Aorta (tissue), 5 donors: Measurements from ENCODE around the gene TUT1. TPM values are rescaled to one million over a fixed set of nuclear protein-coding genes. Genes with fewer than 3 reads are reported as not detected.

Source experiments
- ATAC-seq: fragments of 200-7000 bp; cut with Tn5 transposase; one replicate; pipeline ENCODE4 v1.9.1; 2022; ENCODE audit warnings: moderate library complexity; ENCODE audit not compliant: low FRiP score
- DNase-seq, 2 donors: peaks; one replicate each; pipeline ENCODE4 v3.0.0-alpha.2; 2020
- H3K27ac ChIP-seq, 2 donors: one replicate each; pipeline ENCODE4 v1.5.1; 2013; ENCODE audit warnings: low read length in 2 of 2, mild to moderate bottlenecking in 2 of 2, moderate library complexity in 2 of 2, control low read depth in 1 of 2, inconsistent platforms in 1 of 2, low read depth in 1 of 2
- H3K27me3 ChIP-seq, 2 donors: one replicate each; pipeline ENCODE4 v1.6.1; 2013; ENCODE audit warnings: control low read depth in 1 of 2, low read length in 1 of 2, mild to moderate bottlenecking in 1 of 2, moderate library complexity in 1 of 2; ENCODE audit not compliant: insufficient read depth in 2 of 2, control insufficient read depth in 1 of 2
- H3K36me3 ChIP-seq, 2 donors: one replicate each; pipeline ENCODE4 v1.6.1; 2013; ENCODE audit warnings: control low read depth in 1 of 2, low read length in 1 of 2, mild to moderate bottlenecking in 1 of 2; ENCODE audit not compliant: insufficient read depth in 2 of 2, control insufficient read depth in 1 of 2
- H3K4me1 ChIP-seq, 2 donors: one replicate each; pipeline ENCODE4 v1.6.1; 2013; ENCODE audit warnings: low read length in 2 of 2, control low read depth in 1 of 2, mild to moderate bottlenecking in 1 of 2, moderate library complexity in 1 of 2; ENCODE audit not compliant: insufficient read depth in 2 of 2, control insufficient read depth in 1 of 2
- H3K4me3 ChIP-seq, 2 donors: one replicate each; pipeline ENCODE4 v1.5.1; 2013; ENCODE audit warnings: low read length in 2 of 2, control low read depth in 1 of 2, mild to moderate bottlenecking in 1 of 2
- H3K9me3 ChIP-seq: one replicate; pipeline ENCODE4 v1.6.1; 2013; ENCODE audit warnings: mild to moderate bottlenecking, low read length; ENCODE audit not compliant: control insufficient read depth
- WGBS, 2 donors: extraction: QIAGEN DNeasy Blood & Tissue Kit; methylation state at CpG; one replicate each; pipeline ENCODE4 v1.1.7; 2013; 5-methylcytosine and 5-hydroxymethylcytosine counted together
- intact Hi-C, 2 donors: fragments of 100-400 bp; cut with DNase I; formaldehyde crosslinking; loops; one replicate each; pipeline versions ENCODE4 v1.14.2 to v1.15.0; 2022
- polyA plus RNA-seq, 2 donors: library from polyadenylated mRNA; stranded (reverse); fragments of 200-250 nt; gene quantifications; one replicate each; pipeline ENCODE4 v1.2.3, GENCODE V29; 2013
- total RNA-seq, 2 donors: library from RNA; stranded (reverse); fragmentation: NEBNext Ultra II Directional; extraction: Animal tissue kit (Norgen Biotek cat#: 25700); gene quantifications; one replicate each; pipeline ENCODE4 v1.2.1, GENCODE V29; 2021
- donor health status: healthy with polysubstance abuse.
- donor health status: Bipolar disorder and iron deficiency.
- donor health status: DM: no; HTN: no; CAD: no.
- donor health status: DM: no; HTN: no; CAD: no.
- donor health status: DM: yes; HTN: yes; CAD: no.

The TUT1 gene
- total and polyA plus RNA-seq, 4 donors = 1.6 to 14.9 (median 12.8) TPM

DNA sequence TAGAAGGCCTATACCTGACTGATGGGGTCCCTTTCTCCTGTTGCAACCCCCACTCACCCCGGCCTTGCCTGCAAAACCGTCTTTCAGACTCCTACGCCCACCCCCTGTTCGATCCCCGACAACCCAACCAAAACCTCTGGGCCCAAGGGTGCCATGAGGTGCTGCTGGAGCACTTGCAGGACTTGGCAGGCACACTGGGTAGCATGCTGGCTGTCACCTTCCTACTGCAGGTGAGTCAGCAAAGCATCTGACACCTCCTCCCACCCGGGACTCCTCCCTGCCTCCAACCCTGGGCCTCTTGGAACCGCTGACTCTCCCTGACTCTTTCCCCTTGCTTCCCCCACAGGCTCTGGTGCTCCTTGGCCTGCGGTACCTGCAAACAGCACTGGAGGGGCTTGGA is 23.0 kb upstream of the TUT1 start:
- intact Hi-C loops = no loop called here
- Histone ChIP-seq H3K27me3 (no peaks in the 10 kb centered on the region), H3K27ac (no peak overlapping the region), H3K4me3 (no peak overlapping the region), H3K4me1 (no peaks in the 10 kb centered on the region), H3K9me3 (no peaks in the 10 kb centered on the region), H3K36me3 (no peaks in the 10 kb centered on the region)
- ATAC-seq (no peak), DNase-seq (no peak)
- 75% methylated on average over 8 of the region's 8 CpGs for WGBS, 2 donors

DNA sequence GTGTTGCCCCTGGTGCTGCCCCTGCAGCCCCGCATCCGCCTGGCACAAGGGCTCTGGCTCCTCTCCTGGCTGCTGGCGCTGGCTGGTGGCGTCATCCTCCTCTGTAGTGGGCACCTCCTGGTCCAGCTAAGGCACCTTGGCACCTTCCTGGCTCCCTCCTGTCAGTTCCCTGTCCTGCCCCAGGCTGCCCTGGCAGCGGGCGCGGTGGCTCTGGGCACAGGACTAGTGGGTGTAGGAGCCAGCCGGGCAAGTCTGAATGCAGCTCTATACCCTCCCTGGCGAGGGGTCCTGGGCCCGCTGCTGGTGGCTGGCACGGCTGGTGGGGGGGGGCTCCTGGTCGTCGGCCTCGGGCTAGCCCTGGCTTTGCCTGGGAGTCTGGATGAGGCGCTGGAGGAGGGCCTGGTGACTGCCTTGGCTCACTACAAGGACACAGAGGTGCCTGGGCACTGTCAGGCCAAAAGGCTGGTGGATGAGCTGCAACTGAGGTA is 22.0 kb upstream of the TUT1 start:
- peak overlapping the region; percentile 37 to 68 for H3K27ac ChIP-seq
- intact Hi-C loops = no loop called here
- H3K36me3 ChIP-seq = no peaks in the 10 kb centered on the region
- no peak overlapping the region for H3K4me3 ChIP-seq
- no peaks in the 10 kb centered on the region for H3K9me3 ChIP-seq
- WGBS, 2 donors = 13 to 15% methylated on average over 15 of the region's 15 CpGs
- DNase-seq = no peak
- H3K27me3 ChIP-seq = no peaks in the 10 kb centered on the region
- H3K4me1 ChIP-seq = no peaks in the 10 kb centered on the region
- ATAC-seq = no peak

DNA sequence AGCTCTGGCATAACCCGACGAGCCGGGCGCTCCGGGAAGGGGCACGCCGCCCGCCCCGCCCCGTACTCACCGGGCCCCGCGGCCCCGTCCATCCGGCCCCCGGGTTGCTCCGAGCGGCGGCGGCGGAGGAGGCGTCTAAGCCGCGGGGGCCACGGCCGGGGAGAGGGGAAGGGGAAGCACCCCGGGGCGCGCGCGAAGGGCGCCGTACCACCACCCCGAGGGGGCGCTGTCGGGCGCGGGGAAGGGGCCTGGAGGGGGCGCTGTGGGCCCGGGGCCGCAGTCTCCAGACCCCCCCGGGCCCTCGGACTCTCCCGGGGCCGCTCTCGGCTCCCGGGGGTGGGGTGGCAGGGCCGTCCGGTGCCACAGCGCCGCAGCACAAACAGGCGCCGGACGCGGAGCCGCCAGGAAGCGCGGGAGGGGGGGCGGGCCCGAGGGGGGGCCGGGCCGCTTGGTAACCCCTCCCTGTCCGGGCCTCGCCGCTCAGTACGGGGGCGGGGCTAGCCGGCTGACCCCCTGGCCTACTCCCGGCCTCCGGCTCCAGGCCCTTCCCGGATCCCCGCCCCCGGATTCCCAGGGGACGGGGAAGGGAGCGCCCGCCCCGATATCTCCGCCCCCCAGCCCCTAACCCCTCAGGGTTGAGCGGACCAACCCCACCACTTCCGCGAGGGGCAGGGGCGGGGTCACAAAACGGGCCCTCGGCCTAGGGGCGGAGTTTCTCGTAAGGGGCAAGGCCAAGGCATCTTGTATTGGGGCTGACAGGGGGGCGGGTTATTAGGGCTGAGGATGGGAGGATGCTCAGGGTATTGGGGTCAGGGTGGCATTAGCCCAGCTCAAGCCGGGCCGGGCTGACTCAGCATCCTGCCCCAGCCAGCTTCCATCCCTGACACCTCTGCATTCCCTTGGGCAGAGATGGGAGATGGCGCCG is 21.3 kb upstream of the TUT1 start, which contains the start of the genes EML3 and ROM1:
Gene EML3 (minus strand): TSS at position 410 of the 925 bp plus-strand sequence. CDS start 318 bp downstream, at position 92.
Gene ROM1 (plus strand): TSS at position 892 of the 925 bp plus-strand sequence. CDS start 25 bp downstream, at position 917.
- 1% methylated on average over 33 to 91 of the region's 91 CpGs for WGBS, 2 donors
- intact Hi-C loops = no loop called here

DNA sequence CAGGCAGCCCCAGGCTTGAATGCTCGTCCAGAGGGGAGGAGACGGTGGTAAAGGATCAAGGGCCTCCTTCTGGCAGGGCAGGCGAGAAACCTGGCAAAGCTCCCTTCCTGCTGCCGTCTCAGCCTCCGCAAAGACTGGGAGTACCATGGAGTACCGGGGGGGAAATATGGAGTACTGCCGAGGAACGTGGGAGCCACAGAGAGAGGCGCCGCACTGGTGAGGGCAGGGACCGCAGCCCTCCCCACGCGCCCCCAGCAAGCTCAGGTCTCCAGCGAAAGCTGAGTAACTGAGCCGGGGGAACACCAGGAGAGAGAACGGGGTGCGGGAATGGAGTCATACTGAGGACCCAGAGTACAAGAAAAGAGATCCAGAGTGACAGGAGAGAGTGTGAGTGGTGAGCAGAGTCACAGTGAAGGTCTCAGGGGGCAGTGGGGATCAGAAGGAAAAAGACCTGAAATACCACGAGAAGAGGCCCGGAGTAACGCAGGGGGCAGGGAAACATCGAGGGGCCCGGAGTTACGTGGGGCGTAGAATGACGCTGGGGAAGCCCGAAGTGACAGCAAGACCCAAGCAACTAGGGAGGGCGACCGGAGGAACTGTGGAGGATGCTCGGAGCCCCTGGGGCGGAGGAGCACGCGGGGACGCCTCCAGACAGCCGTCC is 20.5 kb upstream of the TUT1 start:
- Histone ChIP-seq H3K9me3 (no peaks in the 10 kb centered on the region), H3K4me3 (peak overlapping the region; percentile 65 to 76), H3K4me1 (no peaks in the 10 kb centered on the region), H3K27ac (peak overlapping the region; percentile 76 to 80), H3K36me3 (peaks cover 0 to 2% of the 10 kb centered on the region in 2 donors), H3K27me3 (no peaks in the 10 kb centered on the region)
- intact Hi-C loops = no loop called here
- DNase-seq = peak; percentile 81 to 82
- ATAC-seq = peak; percentile 17
- WGBS, 2 donors = 0% methylated on average over 32 to 34 of the region's 34 CpGs

More for the DNA sequence above, 21.3 kb upstream of the TUT1 start, which contains the start of the genes EML3 and ROM1:
- ATAC-seq = peak; percentile 91
- Histone ChIP-seq H3K36me3 (peaks cover 0 to 2% of the 10 kb centered on the region in 2 donors), H3K27me3 (no peaks in the 10 kb centered on the region), H3K27ac (peak within 1 kb of the TSS; percentile 76 to 80), H3K4me3 (peak within 1 kb of the TSS; percentile 65 to 76), H3K4me1 (no peaks in the 10 kb centered on the region), H3K9me3 (no peaks in the 10 kb centered on the region)
- peak; percentile 95 to 97 for DNase-seq

DNA sequence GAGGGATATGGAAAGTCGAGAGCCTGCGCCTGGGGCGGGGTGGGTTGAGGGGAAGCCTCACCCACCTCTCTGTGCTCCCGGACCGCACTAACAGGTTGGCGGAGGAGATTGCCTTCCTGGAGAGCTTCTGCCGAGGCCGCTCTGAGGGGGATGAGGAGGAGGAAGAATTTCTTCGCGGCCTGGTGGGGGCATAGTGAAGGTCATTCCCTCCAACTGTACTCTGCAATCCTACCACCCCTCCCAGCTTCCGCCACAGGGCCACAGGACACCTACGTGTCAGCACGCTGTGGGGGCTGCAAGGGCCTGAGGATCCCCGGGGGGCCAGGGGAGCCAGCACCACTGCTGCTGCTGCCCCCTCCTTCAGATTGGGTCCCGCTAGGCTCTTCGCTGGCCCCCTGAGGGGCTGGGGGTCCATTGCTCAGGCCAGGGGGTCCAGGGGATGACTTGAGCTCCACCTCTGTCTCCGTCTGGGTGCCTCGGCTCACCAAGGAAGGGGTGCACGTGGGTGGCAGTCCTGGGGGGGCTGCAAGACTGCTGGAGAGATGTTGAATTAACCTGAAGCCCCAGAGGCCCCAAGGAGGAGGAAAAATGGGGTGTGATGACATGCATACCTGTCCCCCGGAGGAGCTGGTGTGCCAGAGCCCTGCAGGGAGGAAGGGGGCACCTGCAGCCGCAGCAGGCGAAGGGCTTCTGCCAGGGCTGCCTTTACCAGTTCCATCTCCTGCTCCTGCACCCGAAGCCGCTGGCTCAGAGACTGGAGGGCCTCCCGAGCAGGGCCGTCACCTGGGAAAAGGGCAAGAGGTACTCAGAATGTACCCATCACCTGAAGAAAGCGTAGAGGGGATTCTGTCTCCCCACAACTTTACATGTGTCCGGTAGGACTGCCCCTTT is 19.7 kb upstream of the TUT1 start:
- no peak for DNase-seq
- Histone ChIP-seq H3K4me1 (no peaks in the 10 kb centered on the region), H3K4me3 (peak overlapping the region; percentile 65 to 76), H3K27ac (peak overlapping the region in 1 of 2 donors; percentile 28), H3K9me3 (no peaks in the 10 kb centered on the region), H3K36me3 (peaks cover 0 to 2% of the 10 kb centered on the region in 2 donors), H3K27me3 (no peaks in the 10 kb centered on the region)
- intact Hi-C loops = no loop called here
- 64 to 71% methylated on average over 27 to 28 of the region's 28 CpGs for WGBS, 2 donors
- ATAC-seq = no peak

DNA sequence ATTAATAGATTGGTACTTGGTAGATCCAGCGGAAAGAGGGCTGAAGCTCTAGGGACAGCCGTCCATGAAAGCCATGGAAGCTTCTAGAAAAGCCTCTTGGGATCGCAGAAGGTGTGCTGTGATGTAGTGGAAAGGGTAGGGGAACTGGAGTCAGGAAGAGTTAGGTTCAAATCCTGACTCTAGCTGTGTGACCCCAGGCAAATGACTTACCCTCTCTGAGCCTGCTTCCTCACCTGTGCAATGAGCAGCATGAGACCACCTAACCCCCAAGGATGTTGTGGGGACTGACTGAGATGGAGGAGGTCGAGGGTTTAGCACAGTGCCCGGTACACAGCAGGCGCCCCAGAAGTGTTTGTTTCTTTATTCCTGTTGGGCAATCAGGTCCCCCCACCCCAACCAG is 19.1 kb upstream of the TUT1 start:
- H3K27ac ChIP-seq = no peak overlapping the region
- no peak overlapping the region for H3K4me3 ChIP-seq
- peaks cover 0 to 2% of the 10 kb centered on the region in 2 donors for H3K36me3 ChIP-seq
- no peaks in the 10 kb centered on the region for H3K4me1 ChIP-seq
- no peak for ATAC-seq
- 91 to 92% methylated on average over 6 of the region's 6 CpGs for WGBS, 2 donors
- no peaks in the 10 kb centered on the region for H3K9me3 ChIP-seq
- H3K27me3 ChIP-seq = no peaks in the 10 kb centered on the region
- intact Hi-C loops = no loop called here
- DNase-seq = no peak

DNA sequence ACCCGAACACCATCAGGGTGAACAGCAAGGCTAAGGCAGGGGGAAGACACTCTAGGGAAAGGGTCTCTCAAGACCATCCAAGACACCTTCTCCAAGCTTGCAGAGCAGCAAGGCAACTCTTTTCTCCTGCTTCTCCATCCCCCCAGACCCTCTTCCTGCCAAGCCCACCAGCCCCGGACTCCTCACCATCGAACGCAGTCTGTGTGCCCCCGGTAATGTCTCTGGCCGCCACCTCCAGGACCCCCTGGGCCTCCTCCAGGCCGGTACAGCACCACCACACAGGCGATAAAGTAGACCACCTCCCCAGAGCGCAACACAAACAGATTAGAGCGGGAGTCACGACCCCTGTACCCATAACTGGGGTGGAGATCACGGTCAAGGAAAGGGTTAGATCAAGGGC is 17.5 kb upstream of the TUT1 start:
- ATAC-seq (no peak), DNase-seq (no peak)
- Histone ChIP-seq H3K4me1 (no peaks in the 10 kb centered on the region), H3K36me3 (peaks cover 0 to 2% of the 10 kb centered on the region in 2 donors), H3K9me3 (no peaks in the 10 kb centered on the region), H3K4me3 (no peak overlapping the region), H3K27me3 (no peaks in the 10 kb centered on the region), H3K27ac (no peak overlapping the region)
- intact Hi-C loops = no loop called here
- WGBS, 2 donors = 87% methylated on average over 12 of the region's 12 CpGs

DNA sequence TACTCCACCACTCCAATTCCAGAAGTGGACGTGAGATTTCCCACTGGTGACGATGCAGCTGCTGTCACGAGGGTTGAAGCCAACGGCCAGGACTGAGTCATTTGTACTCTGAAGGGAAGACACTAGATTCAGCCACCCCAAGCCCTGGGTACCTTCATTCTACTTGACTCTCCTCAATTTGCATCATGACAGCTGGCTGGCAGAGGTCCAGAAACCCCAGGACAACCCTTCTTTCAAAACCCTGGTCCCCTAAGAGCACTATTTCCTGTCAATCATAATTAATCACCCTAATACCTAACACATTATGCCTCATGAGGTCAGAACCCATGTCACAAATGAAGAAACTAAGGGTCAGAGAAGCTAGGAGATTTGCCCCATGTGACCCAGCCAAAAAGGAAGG is 16.4 kb upstream of the TUT1 start:
- H3K4me1 ChIP-seq = no peaks in the 10 kb centered on the region
- intact Hi-C loops = no loop called here
- no peaks in the 10 kb centered on the region for H3K9me3 ChIP-seq
- H3K27ac ChIP-seq = no peak overlapping the region
- ATAC-seq (no peak), DNase-seq (no peak)
- 79 to 87% methylated on average over 4 of the region's 4 CpGs for WGBS, 2 donors
- H3K27me3 ChIP-seq = no peaks in the 10 kb centered on the region
- H3K36me3 ChIP-seq = peaks cover 0 to 2% of the 10 kb centered on the region in 2 donors
- no peak overlapping the region for H3K4me3 ChIP-seq
